GM12891 (cell line): ENCODE measurements around the gene NUAK2.

Experiments
- DNase-seq: peaks from one replicate; pipeline ENCODE4 v3.0.0; 2011; ENCODE audit warnings: low spot score; ENCODE audit not compliant: insufficient read length
- FAIRE-seq: peaks from 2 replicates; lab custom pipeline; 2011; peaks lifted over from hg19 to GRCh38; lab: Jason Lieb, UNC
- PAX5 ChIP-seq: IDR thresholded peaks from 2 replicates; pipeline ENCODE4 v1.6.1; 2011; ENCODE audit warnings: low read length, moderate library complexity, mild to moderate bottlenecking; ENCODE audit not compliant: insufficient read depth, severe bottlenecking
- POLR2A ChIP-seq: IDR thresholded peaks from 2 replicates; pipeline ENCODE4 v1.6.1; 2011; ENCODE audit warnings: low read depth, low read length, control low read depth
- POLR2AphosphoS5 ChIP-seq: IDR thresholded peaks from 2 replicates; pipeline ENCODE4 v1.6.1; 2011; ENCODE audit warnings: low read depth, low read length, control low read depth
- POU2F2 ChIP-seq: IDR thresholded peaks from 2 replicates; pipeline ENCODE4 v1.6.1; 2011; ENCODE audit warnings: low read depth, mild to moderate bottlenecking, control low read depth, low read length, moderate library complexity
- SPI1 ChIP-seq: IDR thresholded peaks from 2 replicates; pipeline ENCODE4 v1.6.1; 2011; ENCODE audit warnings: low read depth, low read length, control low read depth
- TAF1 ChIP-seq: IDR thresholded peaks from 2 replicates; pipeline ENCODE4 v1.6.1; 2011; ENCODE audit warnings: low read depth, low read length, control low read depth

NUAK2 gene

GRCh38 chr1:205335692-205336091 lies 14.1 kb upstream of the NUAK2 start:
- FAIRE-seq: no peak
- DNase-seq: peak; percentile 59
- TF ChIP-seq TAF1: no peak
- no peak for TF ChIP-seq POLR2A

GRCh38 chr1:205332015-205332791 lies 10.7 kb upstream of the NUAK2 start:
- FAIRE-seq: no peak
- DNase-seq: no peak
- TF ChIP-seq SPI1 (no peak), POLR2AphosphoS5 (no peak)

GRCh38 chr1:205330150-205330549 lies 8.6 kb upstream of the NUAK2 start:
- DNase-seq (no peak), FAIRE-seq (no peak)
- TF ChIP-seq SPI1: no peak
- no peak for TF ChIP-seq PAX5
- TF ChIP-seq POU2F2: no peak
- TF ChIP-seq POLR2AphosphoS5: no peak
- no peak for TF ChIP-seq POLR2A
- TF ChIP-seq TAF1: no peak

- TF ChIP-seq TAF1 (no peak), POU2F2 (no peak), POLR2A (no peak), POLR2AphosphoS5 (no peak)
- FAIRE-seq (no peak), DNase-seq (no peak)
Observed at GRCh38 chr1:205329719-205330118, 8.2 kb upstream of the NUAK2 start.

GRCh38 chr1:205328476-205328875 lies 6.9 kb upstream of the NUAK2 start:
- FAIRE-seq (no peak), DNase-seq (no peak)
- TF ChIP-seq POLR2A (no peak), POU2F2 (no peak), TAF1 (no peak), POLR2AphosphoS5 (no peak), PAX5 (no peak), SPI1 (no peak)

- FAIRE-seq: no peak
- no peak for TF ChIP-seq SPI1
- TF ChIP-seq TAF1: no peak
- TF ChIP-seq POU2F2: no peak
- no peak for TF ChIP-seq POLR2A
- TF ChIP-seq POLR2AphosphoS5: no peak
- no peak for TF ChIP-seq PAX5
- no peak for DNase-seq
Observed at GRCh38 chr1:205326812-205327466, 5.4 kb upstream of the NUAK2 start.

- DNase-seq (no peak), FAIRE-seq (peak; percentile 60)
- TF ChIP-seq POLR2A: no peak
- TF ChIP-seq SPI1: no peak
- TF ChIP-seq POU2F2: no peak
- no peak for TF ChIP-seq PAX5
- TF ChIP-seq TAF1: no peak
- no peak for TF ChIP-seq POLR2AphosphoS5
Observed at GRCh38 chr1:205325334-205325884, 3.9 kb upstream of the NUAK2 start.

- TF ChIP-seq SPI1 (no peak), TAF1 (no peak), POLR2AphosphoS5 (no peak), POLR2A (no peak), PAX5 (no peak)
- FAIRE-seq: no peak
- no peak for DNase-seq
Observed at GRCh38 chr1:205324781-205325180, 3.2 kb upstream of the NUAK2 start.

- no peak for DNase-seq
- FAIRE-seq: no peak
- no peak for TF ChIP-seq POLR2A
- TF ChIP-seq POLR2AphosphoS5: no peak
- no peak for TF ChIP-seq TAF1
- TF ChIP-seq SPI1: no peak
- TF ChIP-seq PAX5: no peak
- TF ChIP-seq POU2F2: no peak
Observed at GRCh38 chr1:205323794-205324193, 2.2 kb upstream of the NUAK2 start.

GRCh38 chr1:205321959-205322283 lies 376 bp upstream of the NUAK2 start:
- FAIRE-seq (no peak), DNase-seq (no peak)
- no peak for TF ChIP-seq POLR2A
- no peak for TF ChIP-seq PAX5
- no peak for TF ChIP-seq TAF1
